HG02884 (cell line): Measurements from ENCODE around the gene HACE1.
"Not testable (repeated sequence)": the region's sequence is repeated elsewhere in the genome, so short reads cannot be mapped to it uniquely, and the experiment has no call there.

Source experiments
- ATAC-seq: cut with Tn5 transposase; IDR thresholded peaks from one replicate; pipeline ENCODE4 v1.9.1; 2021; ENCODE audit warnings: mild to moderate bottlenecking, moderate library complexity; ENCODE audit not compliant: unreplicated experiment

Gene HACE1

DNA sequence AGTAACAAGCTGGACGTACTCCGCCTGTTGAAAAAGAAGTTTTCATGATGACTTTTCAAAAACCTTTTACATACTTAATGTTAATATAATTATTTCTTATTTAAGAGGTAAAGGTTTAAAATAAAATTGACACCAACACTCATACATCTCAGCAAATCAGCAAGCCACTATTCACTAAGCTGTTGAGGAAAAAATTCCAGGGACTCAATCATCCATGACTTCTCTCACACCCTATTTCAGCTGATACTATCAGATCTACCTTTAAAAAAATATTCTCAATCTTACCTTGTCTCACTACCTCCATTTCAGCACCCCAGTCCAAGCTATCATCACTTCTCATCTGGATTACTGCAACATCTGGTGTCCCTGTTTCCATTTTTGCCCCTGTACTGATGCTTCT lies 109.3 kb downstream of the HACE1 start:
- ATAC-seq = no peak

DNA sequence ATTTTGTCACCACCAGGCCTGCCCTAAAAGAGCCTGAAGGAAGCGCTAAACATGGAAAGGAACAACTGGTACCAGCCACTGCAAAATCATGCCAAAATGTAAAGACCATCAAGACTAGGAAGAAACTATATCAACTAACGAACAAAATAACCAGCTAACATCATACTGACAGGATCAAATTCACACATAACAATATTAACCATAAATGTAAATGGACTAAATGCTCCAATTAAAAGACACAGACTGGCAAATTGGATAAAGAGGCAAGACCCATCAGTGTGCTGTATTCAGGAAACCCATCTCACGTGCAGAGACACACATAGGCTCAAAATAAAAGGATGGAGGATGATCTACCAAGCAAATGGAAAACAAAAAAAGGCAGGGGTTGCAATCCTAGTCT lies 120.6 kb downstream of the HACE1 start:
- not testable (repeated sequence) for ATAC-seq

DNA sequence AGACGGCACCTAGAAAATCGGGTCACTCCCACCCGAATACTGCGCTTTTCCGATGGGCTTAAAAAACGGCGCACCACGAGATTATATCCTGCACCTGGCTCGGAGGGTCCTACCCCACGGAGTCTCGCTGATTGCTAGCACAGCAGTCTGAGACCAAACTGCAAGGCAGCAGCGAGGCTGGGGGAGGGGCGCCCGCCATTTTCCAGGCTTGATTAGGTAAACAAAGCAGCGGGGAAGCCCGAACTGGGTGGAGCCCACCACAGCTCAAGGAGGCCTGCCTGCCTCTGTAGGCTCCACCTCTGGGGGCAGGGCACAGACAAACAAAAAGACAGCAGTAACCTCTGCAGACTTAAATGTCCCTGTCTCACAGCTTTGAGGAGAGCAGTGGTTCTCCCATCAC lies 122.2 kb downstream of the HACE1 start:
- not testable (repeated sequence) for ATAC-seq

DNA sequence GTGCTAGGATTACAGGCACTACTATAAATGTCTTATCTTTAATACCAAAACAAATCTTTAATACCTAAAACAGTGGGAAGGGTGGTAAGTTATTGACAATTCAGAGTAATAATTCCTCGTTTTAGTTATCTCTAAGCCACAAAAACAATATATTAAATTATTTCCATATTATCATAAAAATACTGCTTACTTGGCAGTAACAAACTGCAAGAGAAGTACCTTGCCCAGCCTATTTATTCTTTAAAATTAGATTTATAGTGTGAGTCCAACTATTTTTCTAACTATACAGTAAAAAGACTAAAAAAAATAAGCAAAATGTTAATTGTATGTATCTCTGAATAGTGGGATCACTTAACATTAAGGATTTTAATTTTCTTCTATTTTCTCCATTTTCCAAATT lies 123.2 kb downstream of the HACE1 start:
- ATAC-seq = no peak

DNA sequence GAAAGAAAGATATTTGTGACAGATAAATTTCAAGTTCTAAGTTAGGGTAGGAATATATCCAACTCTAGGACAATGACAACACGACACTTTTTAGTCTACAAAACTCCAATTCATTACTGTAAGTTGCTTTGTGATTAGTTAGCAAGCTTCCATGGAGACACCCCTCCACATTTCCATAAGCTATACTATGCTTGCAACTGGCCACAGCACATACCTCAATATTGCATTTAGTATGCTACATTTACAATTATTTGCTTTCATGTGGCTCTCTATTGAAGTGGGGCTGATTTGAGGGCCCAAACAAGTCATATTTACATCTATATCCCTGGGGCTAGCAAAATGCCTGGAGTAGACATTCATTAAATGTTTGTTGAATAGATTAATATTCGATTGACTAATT lies 129.3 kb downstream of the HACE1 start:
- ATAC-seq = no peak

DNA sequence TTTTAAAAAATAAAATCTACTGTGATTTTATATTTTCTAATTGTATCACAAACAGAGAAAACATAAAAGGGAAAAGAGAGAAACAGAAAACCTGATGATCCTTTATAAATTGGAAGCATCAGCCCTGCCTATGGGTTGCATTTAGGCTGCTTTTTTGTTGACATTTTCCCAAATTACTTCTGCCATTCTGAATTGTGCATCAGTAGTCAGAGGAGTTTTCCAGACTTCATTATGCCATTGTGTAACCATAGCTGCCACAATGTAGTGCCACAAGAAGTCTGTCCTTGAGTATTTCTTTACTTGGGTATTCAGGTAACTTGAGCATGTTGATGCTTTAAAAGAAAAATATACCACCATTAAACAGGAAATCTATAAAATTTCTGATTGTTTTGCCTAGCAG lies 130.3 kb downstream of the HACE1 start:
- ATAC-seq = no peak

DNA sequence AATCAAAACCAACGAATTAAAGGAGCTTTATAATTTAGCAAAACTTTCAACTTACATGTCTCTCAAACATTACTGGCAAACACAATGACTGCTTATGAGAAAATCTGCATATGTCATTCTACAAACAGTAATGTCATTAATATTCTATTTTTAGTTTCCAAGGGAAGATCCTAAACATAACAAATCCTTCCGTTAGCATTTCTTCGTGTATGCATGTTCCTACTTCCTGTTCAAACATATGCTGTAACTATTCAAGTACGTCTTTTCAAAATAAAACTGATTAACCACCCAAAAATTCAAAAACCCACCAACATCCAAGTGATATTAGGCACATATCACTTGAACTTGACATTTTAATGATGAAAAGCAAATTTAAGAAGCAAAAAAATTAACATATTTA lies 131.3 kb downstream of the HACE1 start:
- no peak for ATAC-seq

DNA sequence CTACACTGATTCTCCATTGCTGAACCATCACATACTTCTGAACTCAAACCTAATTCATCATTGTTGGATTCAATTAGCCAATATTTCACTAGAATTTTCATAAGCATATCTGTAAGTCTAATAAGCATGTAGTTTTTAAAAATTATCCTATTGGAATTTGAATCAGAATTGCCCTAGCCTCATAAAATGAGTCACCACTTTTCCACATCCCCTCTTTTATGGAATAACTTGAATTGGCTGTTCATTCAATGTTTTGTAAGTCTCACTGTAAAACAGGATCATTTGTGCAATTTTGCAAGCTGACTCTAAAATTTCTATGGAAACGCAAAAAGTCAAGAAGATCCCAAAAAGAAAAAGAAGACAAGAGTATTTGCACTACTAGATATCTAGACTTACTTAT lies 141.0 kb downstream of the HACE1 start:
- ATAC-seq = no peak

DNA sequence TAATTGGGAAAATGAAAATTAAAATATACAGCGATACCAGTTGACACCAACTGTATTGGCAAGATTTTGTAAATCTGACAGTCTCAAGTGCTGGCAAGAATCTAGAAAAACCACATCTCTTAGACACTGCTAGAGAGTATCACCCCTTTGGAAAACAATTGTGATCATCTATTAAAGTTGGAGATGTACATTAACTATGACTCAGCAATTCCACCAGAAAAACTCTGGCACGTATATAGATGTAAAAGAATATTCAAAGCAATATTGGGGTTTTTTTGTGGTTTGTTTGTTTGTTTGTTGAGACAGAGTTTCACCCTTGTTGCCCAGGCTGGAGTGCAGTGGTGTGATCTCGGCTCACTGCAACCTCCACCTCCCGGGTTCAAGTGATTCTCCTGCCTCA lies 142.9 kb downstream of the HACE1 start:
- no peak for ATAC-seq

DNA sequence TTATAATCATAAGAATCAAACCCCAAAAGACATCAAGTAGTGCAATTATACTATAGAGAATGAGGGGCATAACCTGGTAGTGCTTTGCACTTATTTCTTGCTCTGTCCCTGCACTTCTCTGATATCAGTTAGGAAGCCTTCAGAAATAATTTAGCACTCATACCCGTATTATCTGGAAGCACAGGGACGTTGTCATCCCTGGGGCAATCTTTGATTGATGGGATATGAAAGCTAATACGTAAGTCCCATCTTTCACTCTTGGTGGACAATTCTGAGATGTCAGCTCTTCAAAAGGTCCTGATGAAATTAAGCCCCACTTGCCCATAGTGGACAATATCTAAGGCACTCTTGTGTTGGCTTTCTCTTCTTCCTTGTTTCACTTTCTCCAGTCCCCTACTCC lies 144.9 kb downstream of the HACE1 start:
- no peak for ATAC-seq

DNA sequence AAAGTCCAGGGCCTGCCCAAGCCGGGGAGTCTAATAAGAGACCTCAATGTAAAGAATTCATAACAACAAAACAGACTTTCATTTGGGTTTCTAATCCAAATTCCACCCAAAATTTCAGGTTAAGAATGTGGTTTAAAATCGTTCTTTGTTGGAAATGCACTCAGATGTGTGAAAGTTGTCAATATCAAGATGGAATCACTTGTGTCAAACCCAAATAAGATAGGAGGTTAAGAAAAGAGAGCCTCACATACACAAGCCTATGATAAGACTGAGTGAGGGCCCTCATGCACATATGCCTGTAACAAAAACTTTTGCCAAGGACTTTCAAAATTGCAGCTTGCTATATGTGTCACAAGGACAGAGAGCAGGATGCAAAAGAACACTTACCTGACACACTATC lies 145.7 kb downstream of the HACE1 start:
- ATAC-seq = no peak

DNA sequence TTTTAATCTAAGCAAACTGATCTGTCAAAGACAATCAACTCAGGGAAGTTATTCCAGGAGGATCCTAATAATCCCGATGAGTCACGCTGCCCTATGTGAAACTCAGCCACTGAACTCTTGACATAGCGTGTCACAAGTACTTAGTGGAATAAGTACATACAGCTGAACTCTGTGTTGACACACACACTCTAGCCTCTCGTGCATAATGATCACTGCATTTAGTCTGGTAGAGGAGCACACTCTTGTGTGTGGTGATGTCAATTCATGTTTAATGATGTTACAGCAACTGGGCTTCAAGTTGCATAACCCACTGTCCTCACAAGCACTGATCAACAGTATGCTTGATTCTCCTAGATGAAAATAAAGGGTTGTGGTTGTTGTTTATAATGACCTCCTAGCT lies 148.3 kb downstream of the HACE1 start:
- no peak for ATAC-seq

DNA sequence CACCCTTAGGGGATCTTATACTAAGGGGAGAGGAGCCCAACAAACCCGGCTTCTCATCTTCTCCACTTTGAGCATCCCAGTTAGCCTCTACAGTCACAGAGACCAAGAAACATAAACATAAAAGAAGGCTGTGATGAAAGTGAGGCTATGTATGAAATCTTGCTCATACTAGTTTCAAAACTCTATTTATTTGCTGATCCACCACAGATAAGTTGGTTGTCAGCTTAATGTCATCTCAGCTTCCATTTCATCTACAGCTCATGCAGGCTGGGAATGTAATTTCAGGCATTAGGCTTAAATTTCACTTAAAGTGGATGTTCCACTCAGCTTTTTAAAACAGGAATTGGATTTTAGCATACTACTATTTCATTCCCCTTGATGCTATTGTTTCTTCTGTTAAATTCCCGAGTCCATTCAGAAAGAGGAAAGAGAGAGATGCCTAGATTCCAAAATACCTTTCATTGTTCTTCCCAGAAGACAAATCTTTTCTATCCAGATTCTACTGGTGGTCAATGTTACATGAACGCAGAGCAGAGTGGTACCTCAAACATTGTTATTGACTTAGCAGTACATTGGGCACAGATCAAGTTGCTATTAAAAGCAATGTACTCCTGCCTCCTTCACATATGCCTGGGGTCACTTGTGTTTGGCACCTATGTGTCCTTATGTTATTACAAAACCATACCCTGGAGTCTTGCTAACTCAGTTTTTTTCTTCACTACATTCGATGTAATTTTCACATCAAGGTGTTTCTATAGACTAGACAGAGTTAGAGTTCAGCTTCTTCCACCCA lies 149.0 kb downstream of the HACE1 start:
- ATAC-seq = no peak

DNA sequence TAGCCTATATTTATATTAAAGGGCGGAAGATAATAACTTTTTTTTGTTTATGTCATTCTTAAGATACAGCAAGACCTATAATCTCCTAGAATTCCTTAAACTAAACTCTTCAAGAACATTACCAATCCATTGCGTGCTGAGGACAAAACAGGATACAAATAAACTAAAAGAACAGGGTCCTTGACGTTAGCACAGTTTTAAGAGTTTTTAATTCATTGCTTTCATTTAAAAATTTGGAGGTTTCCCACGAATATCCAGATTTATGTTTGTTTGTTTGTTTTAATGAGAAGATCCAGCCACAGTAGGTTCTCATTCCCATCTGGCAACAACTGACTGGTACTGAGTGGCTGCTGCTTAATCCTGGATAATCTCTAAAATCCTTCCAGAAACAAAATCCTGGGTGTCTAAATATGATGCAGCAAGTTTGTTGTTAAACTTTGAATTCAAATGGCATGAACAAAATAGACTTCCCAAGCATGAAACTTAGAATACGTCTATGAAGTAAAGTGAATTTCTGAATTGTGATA lies 153.7 kb downstream of the HACE1 start:
- ATAC-seq = no peak

DNA sequence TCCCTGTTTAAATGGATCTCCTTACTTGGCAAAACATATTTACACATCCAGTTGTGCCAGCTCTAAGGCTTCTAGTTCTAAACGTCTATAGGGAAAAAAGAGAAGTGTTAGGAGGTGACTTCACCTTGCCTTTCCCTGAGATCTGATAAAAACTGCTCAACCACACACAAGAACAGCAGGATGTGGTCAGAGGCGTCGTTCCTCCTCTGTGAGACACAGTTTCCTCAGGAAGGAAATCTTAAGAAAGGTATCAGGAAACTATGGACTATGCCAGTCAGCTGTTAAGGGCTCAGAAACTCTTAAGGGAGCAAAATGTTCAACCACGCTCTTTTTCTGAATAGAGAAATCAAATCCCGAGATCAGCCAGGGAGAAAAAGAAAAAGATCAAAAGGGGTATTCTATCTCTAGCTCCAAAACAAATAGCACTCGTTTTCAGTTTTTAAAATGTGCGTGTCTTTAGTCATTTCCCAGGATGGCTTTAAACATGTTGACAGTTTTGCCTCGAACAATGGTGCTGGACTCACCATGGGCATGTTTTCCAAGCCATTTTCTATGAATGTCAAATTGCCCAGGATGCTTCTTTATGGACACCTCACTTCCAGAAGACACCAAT lies 154.5 kb downstream of the HACE1 start:
- ATAC-seq = no peak

DNA sequence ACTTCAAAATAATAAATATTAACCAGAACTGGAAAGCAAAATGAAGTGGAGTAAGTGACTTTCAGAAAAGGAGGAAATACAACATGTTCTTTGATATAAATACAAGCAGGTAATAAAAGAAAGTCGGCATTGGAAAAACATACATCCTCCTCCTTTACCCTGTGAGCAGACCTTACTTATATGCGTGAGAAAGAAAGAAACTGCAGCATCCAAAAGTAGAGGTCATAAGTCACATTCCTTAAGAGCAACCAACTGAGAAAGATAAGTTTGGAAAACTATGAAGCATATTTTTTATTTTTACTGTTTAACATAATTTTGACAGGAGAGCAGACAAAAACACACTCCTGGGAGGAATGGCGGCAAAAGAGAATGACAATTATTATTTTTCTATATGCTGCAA lies 155.5 kb downstream of the HACE1 start:
- no peak for ATAC-seq

DNA sequence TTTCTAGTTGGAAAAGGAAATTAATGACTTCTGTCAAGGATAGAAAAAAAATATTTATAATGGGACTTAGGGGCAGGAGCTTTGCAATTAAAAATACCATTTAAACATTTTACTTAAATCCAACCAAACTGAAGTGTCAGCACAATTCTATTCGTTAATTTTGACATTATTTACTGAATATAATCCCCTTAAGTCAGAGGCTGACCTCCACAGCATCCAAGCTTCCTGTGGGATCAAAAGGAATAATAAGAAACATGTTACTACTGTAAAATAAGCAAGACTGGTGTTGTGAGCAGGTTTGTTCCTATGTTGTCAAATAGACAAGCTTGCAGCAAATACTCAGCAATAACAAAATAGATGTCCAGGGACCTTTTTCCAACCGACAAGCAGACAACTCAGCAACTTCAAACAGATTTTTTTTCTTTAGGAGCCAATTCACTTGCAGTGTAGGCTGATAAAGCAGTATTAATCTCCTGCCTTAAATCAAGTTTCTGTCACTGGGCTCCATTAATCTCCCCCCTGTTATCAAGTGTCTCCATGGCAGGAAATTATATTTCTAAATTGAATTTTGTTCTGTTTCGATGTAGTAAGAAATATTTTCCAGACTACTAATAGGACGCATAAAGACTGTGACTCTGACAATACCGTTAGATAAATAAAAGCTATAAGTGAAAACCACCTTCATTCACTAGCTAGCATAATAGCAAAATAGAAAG lies 157.4 kb downstream of the HACE1 start:
- no peak for ATAC-seq

DNA sequence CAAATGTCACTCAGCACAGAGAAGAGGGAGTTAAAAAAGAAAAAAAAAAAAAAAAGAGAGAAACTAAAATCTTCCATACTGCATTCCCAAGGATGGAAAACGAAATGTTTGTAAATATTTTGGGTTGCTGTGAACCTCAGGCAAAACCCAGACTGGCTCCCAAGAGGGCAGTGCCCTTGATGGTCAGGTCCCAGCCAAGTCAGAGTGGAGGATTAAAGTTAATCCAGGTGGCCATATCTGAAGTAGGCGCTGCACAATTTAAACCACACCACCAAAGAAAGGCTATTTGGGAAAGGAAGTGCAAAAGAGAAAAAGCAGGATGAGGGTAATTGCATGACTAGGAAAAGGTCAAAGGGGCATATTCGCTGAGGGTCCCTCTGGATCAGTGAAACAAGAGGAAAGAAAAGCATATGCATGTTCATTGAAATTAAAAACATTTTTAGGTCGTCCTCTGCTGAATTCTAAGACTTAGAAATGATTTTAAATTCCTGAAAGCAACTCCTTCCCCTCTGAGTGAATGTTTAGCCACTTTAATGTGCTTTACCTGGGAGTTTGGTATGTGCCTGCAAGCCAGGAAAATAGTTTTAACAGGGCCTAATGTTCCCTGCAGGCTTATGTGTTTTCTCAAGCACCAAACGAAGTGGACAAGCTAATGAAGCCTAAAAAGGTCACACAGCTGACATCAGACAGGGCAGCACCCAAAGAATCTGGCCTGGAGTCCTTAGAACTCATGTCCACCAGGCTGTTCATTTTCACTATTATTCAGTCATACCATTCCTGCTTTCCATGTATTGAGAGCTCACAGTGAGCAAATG lies 159.1 kb downstream of the HACE1 start:
- no peak for ATAC-seq

DNA sequence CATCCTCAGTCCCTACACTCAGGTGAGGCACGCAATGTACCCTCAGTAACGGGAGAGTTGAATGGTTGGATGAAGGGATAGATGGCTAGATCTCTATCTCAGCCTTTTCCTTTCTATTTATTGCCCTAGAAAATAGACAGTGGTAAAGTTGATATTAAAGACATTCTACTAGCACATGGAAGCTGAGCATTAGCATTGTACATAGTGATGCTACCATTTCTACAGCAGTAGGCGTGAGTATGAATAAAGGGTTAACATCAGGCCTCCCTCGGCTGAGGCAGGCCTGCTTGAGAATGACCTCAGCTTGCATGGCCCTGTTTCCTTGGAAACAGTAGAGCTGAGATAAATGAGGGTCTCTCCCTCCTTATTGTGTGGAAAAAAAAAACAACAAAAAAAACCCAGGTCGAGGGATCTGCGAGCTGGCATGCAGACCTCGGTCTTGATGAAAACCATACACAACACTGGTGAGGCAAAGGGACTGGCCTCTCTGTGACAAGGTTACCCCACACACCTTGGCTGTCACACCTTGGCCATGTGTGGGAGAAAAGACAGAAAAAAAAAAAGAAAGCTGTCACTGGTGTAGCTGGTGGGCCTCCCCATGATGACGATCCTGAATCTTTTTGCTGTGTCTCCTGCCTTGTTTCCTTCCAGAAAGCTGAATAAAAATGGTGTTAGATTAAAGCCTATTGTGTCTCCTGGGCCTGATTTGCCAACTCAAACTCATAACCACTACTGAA lies 160.0 kb downstream of the HACE1 start:
- no peak for ATAC-seq

DNA sequence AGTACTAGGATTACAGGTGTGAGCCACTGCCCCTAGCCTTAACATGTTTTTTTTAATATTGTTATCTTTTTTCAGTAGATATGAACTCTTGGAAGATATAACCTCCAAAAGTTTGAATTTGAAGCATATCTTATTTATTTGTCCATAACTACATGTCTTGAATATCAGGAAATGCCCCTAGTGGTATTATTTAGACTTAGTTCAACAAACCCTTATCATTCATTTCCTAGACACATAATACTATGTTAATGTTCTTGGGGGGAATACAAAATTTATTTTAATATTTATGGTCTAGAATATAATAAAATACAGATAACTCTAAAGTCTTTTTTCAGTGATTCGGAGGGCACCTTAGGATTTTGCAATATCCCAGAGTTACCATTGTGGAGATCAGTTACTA lies 160.7 kb downstream of the HACE1 start:
- no peak for ATAC-seq
